Activated CD4-positive, alpha-beta T cell treated with anti-CD3 and anti-CD28 coated beads for 36 hours (primary cell): ENCODE data around the gene CARD6. TPM values are rescaled to one million over a fixed set of nuclear protein-coding genes. Genes with fewer than 3 reads are reported as not detected.

Experiments used
- total RNA-seq, 2 experiments: library from RNA; stranded (reverse); gene quantifications; one replicate each; pipeline ENCODE4 v1.2.3, GENCODE V29; 2021

CARD6 gene
- total RNA-seq, 2 experiments from 2014 or later, result 1.5 to 1.7 TPM

Other genes with a start within 250 kb of the CARD6 start
- 10 to 100 TPM; 71.7 to 91.2 TPM for gene PTGER4, start 161.5 kb upstream of the CARD6 start, total RNA-seq
- 10 to 100 TPM; 31.4 to 31.7 TPM for gene TTC33, start 85.4 kb upstream of the CARD6 start, total RNA-seq
- 10 to 100 TPM; 46.9 to 63.9 TPM for gene PRKAA1, start 43.0 kb upstream of the CARD6 start, total RNA-seq
- gene RPL37, start 6.1 kb upstream of the CARD6 start, total RNA-seq, result 1,000 to 10,000 TPM; 1,915 to 1,951 TPM
- gene C7, start 68.1 kb downstream of the CARD6 start, total RNA-seq, result not detected
- not detected for gene MROH2B, start 230.0 kb downstream of the CARD6 start, total RNA-seq